GM21381 (cell line): ENCODE results near the gene HNRNPH1.
"Not testable (repeated sequence)": the region's sequence is repeated elsewhere in the genome, so short reads cannot be mapped to it uniquely, and the experiment has no call there.

ENCODE experiments used
- ATAC-seq: cut with Tn5 transposase; IDR thresholded peaks from one replicate; pipeline ENCODE4 v1.9.1; 2021; ENCODE audit warnings: mild to moderate bottlenecking, moderate library complexity; ENCODE audit not compliant: unreplicated experiment

Gene HNRNPH1, protein sequence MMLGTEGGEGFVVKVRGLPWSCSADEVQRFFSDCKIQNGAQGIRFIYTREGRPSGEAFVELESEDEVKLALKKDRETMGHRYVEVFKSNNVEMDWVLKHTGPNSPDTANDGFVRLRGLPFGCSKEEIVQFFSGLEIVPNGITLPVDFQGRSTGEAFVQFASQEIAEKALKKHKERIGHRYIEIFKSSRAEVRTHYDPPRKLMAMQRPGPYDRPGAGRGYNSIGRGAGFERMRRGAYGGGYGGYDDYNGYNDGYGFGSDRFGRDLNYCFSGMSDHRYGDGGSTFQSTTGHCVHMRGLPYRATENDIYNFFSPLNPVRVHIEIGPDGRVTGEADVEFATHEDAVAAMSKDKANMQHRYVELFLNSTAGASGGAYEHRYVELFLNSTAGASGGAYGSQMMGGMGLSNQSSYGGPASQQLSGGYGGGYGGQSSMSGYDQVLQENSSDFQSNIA

DNA sequence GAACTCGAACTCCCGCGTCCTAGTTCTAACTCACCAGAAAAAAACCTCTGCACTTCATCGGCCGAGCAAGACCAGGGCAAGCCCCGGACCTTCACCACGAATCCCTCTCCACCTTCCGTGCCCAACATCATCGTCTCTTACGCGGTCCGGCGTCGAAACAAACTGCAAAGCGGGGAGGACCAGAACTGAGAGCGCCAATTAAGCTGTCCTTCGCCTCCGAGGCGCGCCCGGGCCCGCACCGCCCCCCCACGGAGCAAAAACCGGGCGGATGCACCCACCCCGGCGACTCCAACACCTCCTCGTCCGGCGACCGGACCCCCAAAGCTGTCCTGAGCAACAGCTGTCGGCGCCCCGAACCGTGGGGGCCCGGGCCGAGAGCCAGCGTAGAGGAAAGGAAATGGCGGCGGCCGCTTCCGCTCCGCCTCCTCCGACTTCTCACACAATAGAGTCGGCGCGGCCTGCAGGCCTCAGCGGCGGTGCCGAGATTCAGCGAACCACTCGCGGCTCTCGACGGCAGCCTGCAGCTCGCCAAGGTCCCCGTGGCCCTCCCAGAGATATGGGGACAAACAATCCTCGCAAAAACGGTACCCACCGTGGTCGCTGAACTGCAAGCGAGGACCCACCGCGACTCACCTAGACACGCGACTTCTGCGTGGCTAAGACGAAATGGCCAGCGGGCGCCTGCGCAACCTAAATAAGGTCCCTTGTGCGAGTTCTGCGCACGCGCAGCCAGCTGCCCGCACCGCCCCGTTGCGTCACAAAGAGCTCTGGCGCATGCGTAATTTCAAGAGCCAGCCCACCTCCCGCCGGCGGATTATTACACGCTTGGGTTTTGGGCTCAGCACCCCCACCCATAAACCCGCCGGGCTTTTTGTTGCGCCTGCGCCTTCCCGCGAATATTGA, at the start of gene HNRNPH1:
TSS of gene HNRNPH1 (minus strand) at position 669 of the 903 bp plus-strand sequence. CDS start at position 131, 538 bp downstream.
- ATAC-seq, result peak; percentile 66

- no peak for ATAC-seq
These were observed 44.9 kb upstream of the HNRNPH1 start for GRCh38 chr5:179668391-179668790.

- not testable (repeated sequence) for ATAC-seq
These were observed 38.2 kb upstream of the HNRNPH1 start for GRCh38 chr5:179661647-179662046.

GRCh38 chr5:179658179-179658856, 34.8 kb upstream of the HNRNPH1 start:
- ATAC-seq, result peak; percentile 73

DNA sequence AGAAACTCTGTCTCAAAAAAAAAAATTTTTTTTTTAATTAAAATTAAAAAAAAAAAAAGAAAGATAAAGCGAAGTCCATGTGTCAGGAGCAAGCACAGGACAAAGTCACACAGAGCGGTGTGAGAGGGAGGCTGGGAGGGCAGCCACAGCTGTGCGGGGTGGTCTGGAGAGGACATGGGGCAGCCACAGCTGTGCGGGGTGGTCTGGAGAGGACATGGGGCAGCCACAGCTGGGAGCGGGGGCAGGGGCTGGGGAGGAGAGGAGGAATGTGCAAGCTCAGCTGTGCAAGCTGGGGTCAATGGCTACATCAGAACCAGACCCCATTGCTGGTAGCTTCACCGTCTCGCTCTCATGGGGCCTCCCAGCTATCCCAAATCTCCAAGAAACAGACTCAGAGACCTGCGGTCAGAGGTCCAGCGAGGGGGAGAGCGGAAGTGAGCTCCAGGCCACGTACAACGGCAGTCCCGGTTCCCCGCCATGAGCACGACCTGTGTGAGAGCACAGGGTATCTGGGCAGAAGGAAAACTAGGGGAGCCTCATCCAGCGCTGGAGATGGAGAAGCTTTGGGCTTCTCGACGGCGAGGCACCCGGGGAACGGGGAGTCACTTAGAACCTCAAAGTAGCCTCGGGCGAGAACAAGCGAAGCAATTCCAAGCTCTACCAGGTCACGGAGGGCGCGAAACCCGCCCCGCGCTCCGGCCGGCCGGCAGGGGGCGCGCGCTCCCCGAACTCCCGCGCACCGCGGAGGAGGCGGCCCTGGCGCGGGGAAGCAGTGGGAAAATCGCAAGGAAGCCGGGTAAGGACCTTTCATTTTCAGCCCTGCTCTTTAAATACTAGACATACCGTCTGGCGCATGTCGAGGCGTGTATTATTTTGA, 34.1 kb upstream of the HNRNPH1 start:
- peak; percentile 94 for ATAC-seq

DNA sequence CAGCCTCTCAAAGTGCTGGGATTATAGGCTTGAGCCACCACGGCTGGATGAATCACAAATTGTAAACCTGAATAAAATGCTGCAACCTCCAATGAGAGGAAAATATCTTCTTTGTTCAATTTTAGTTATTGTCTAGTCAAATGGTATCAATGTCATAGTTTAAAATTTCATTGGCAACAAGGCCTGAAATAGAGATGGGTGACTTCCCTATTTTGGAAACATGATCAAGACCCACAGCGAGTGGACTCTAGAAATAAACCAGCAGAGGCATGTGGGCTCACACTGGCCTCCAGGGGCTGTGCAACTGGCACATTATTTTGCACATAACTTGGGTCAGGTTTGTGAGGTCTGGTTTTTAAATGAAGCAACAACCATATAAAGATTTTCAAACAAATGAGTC, 29.7 kb upstream of the HNRNPH1 start:
- ATAC-seq, result not testable (repeated sequence)

DNA sequence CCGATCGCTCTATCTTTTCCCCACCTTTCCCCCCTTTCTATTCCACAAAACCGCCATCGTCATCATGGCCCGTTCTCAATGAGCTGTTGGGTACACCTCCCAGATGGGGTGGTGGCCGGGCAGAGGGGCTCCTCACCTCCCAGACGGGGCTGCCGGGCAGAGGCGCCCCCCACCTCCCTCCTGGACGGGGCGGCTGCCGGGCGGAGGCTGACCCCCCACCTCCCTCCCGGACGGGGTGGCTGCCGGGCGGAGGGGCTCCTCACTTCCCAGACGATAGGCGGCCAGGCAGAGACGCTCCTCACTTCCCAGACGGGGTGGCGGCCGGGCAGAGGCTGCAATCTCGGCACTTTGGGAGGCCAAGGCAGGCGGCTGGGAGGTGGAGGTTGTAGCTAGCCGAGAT, 26.8 kb upstream of the HNRNPH1 start:
- not testable (repeated sequence) for ATAC-seq

GRCh38 chr5:179649166-179649703, 25.8 kb upstream of the HNRNPH1 start:
- not testable (repeated sequence) for ATAC-seq

DNA sequence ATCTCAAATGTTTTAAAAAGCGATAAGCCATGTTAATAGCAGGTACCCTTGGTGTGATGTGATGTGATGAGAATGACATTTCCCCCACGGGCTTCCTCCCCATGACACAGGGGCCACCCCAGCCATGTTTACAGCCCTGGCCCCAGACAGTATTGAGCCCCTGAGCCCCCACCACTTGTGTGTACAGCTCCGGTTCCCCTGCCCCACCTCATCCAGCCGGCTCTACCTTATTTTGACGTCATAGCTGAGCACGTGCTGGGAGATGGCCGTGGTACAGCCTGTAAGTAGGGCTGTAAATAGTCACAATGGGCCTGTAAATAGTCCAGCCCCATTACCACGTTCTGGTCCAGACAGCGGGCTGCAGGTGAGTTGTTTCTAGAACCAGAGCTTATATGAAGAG, 24.9 kb upstream of the HNRNPH1 start:
- ATAC-seq, result no peak

GRCh38 chr5:179644766-179645165, 21.3 kb upstream of the HNRNPH1 start:
- ATAC-seq, result not testable (repeated sequence)

DNA sequence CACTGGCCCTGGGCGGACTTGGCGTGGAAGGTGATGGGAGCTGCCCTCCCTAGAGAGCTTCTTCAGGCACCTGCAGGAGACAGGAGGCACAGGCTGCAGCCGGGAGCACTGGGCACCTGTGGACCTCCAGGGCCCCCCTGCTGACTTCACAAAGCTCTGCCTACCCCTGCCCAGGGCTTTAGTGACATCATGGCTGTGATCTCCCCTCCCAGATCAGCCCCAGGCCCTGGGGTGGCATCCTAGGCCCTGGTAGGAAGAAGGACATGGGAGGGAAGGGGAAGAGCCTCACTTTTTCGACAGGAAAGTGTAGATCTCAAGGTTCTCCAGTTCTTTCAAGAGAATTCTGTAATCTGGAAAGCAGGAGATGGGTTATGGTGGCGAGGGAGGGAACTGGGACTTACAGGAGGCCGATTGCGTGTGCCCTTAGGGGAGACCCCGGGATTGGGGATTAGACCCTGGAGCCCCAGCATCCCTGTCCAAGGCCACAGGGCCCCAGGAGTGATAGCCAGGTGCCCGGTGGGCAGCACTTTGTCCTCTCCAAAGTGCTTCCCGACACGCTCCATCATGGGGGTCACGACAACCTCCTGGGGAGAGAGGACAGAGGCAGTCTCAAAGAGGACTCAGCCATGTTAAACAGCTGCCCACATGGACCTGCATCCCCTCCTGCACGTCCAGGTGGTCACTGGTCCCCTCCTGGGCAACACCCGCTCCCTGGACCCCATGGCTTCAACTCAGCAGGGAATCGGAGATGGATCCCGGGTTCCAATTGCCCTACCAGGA, 19.9 kb upstream of the HNRNPH1 start:
- ATAC-seq, result not testable (repeated sequence)

GRCh38 chr5:179642626-179643025, 19.2 kb upstream of the HNRNPH1 start:
- not testable (repeated sequence) for ATAC-seq

DNA sequence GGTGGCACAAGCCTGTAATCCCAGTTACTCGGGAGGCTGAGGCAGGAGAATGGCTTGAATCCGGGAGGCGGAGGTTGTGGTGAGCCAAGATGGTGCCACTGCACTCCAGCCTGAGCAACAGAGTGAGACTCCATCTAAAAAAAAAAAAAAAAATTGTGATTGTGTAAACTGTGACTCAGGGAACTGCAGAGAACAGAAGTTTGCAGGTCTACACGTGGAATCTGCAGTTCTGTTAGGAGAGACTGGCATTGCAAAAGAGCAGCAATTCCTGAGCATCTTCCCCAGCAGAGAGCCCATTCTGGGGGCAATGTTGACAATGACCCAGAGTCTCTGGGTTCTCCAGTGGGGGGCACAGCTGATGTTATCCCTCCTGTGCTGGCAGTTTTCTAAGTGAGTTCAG, 18.3 kb upstream of the HNRNPH1 start:
- not testable (repeated sequence) for ATAC-seq

- not testable (repeated sequence) for ATAC-seq
These were observed 15.8 kb upstream of the HNRNPH1 start for GRCh38 chr5:179639296-179639695.

GRCh38 chr5:179634370-179635172, 11.1 kb upstream of the HNRNPH1 start:
- ATAC-seq, result peak; percentile 94

GRCh38 chr5:179633501-179634369, 10.3 kb upstream of the HNRNPH1 start:
- ATAC-seq, result peak; percentile 49

DNA sequence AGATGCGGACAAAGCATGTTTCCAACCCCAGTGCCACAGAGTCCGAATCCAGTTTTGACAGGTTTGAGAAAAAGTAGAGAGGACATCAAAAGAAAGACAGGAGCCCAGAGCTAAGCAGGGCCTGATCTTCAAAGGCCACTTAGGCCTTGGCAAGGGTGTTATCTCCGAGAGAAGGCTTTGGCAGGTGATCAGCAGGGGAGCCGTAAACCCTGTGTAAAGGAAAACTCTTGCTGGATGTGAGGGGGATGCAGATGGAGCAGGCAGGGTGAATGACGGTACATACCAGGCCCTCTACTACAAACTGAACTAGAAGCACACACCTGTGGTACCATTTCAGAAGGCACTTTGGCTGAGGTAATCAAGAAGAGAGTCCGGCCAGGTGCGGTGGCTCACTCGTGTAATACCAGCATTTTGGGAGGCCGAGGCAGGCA, 1.4 kb upstream of the HNRNPH1 start:
- ATAC-seq, result no peak
